ENCODE measurements around the gene MPPED2.

The MPPED2 gene

GRCh38 chr11:30432178-30432577, 154.0 kb downstream of the MPPED2 start:
- H3K4me3 Mint-ChIP-seq: no peak overlapping the region
- no peak overlapping the region for H3K27ac Mint-ChIP-seq
- no peaks in the 10 kb centered on the region for H3K9me3 Mint-ChIP-seq
- DNase-seq (ENCODE audit: low spot score in 2 of 2) (no peak), ATAC-seq (ENCODE audit: low read depth) (no peak)
- H3K36me3 Mint-ChIP-seq: no peaks in the 10 kb centered on the region
- peaks cover 2% of the 10 kb centered on the region for H3K27me3 Mint-ChIP-seq
- H3K4me1 Mint-ChIP-seq: no peaks in the 10 kb centered on the region

- Mint-ChIP-seq H3K4me1 (no peaks in the 10 kb centered on the region), H3K4me3 (no peak overlapping the region), H3K27me3 (peaks cover 2% of the 10 kb centered on the region), H3K9me3 (no peaks in the 10 kb centered on the region), H3K36me3 (no peaks in the 10 kb centered on the region), H3K27ac (no peak overlapping the region)
- no peak for DNase-seq (ENCODE audit: low spot score in 2 of 2)
- ATAC-seq (ENCODE audit: low read depth): no peak
Observed at GRCh38 chr11:30431127-30431814, 154.9 kb downstream of the MPPED2 start.

DNA sequence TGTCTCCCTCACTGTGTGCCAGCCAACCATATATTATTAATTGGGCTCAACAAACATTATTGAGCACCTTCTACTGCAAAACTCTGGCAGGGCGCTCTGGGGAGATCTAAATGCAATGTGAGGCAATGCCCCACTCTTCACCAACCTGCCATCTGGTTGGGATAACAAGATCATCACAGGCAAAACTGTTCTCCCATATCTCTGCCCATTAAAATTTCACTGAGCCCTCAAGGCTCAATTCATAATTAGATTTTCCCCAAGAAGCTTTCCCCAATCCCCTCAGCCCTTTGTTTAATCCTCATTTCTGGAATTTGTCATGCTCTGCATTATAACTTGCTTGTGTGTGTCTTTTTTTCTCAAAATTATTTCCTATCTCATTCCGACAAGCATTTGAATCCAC, 156.6 kb downstream of the MPPED2 start:
- DNase-seq (ENCODE audit: low spot score in 2 of 2) (no peak), ATAC-seq (ENCODE audit: low read depth) (no peak)
- Mint-ChIP-seq H3K4me3 (no peak overlapping the region), H3K27ac (no peak overlapping the region), H3K9me3 (no peaks in the 10 kb centered on the region), H3K4me1 (no peaks in the 10 kb centered on the region), H3K27me3 (no peaks in the 10 kb centered on the region), H3K36me3 (no peaks in the 10 kb centered on the region)

- DNase-seq (ENCODE audit: low spot score in 2 of 2): no peak
- Mint-ChIP-seq H3K4me3 (no peak overlapping the region), H3K27ac (no peak overlapping the region)
Observed at GRCh38 chr11:30426781-30427180, 159.4 kb downstream of the MPPED2 start.

DNA sequence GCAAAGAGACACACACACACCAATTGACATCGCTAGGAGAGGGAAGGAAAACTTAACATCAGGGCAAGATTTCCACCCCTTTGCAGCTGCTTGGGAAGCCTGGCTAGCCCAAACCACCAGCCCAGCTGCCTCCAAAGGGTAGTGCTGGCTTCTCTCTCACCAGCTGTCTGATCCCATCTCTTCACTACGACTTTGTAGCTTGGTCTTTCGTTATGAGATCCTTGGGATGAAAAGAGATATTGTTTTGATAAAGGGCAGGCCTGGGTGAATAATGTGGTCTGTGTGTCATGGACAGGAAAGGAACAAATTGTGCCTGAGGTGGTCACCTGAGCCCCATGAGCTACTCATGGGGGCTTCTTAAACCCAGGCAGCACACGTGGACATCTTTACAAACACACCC, 161.3 kb downstream of the MPPED2 start:
- Mint-ChIP-seq H3K4me3 (no peak overlapping the region), H3K27me3 (no peaks in the 10 kb centered on the region), H3K27ac (no peak overlapping the region), H3K4me1 (no peaks in the 10 kb centered on the region), H3K36me3 (no peaks in the 10 kb centered on the region), H3K9me3 (no peaks in the 10 kb centered on the region)
- DNase-seq (ENCODE audit: low spot score in 2 of 2): no peak
- no peak for ATAC-seq (ENCODE audit: low read depth)

More at GRCh38 chr11:30426781-30427180, 159.4 kb downstream of the MPPED2 start:
- no peak for ATAC-seq (ENCODE audit: low read depth)
- Mint-ChIP-seq H3K9me3 (no peaks in the 10 kb centered on the region), H3K36me3 (no peaks in the 10 kb centered on the region), H3K27me3 (no peaks in the 10 kb centered on the region), H3K4me1 (no peaks in the 10 kb centered on the region)

DNA sequence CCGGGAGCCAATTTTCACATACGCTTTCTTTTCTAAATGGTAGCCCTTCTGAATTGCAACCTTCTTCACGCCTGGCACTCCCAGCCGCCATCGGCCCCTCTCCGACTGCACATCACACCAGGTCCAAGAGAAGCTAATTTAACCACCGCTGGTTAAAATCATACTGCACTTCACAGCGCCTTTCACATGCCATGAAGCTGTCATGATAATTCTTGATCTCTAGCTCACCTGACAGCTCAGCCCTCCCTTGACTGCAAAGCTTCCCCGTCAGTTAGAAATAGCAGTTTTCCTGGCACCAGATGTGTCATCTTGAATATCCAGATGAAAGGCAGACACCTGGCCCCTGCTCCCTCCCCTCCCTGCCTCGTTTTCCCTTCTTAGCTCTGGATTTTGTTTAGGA, 161.8 kb downstream of the MPPED2 start:
- Mint-ChIP-seq H3K4me1 (no peaks in the 10 kb centered on the region), H3K36me3 (no peaks in the 10 kb centered on the region), H3K27me3 (no peaks in the 10 kb centered on the region), H3K27ac (no peak overlapping the region), H3K9me3 (no peaks in the 10 kb centered on the region), H3K4me3 (no peak overlapping the region)
- no peak for ATAC-seq (ENCODE audit: low read depth)
- DNase-seq (ENCODE audit: low spot score in 2 of 2): no peak

GRCh38 chr11:30423886-30424285, 162.3 kb downstream of the MPPED2 start:
- ATAC-seq (ENCODE audit: low read depth) (no peak), DNase-seq (ENCODE audit: low spot score in 2 of 2) (no peak)
- H3K36me3 Mint-ChIP-seq: no peaks in the 10 kb centered on the region
- H3K27me3 Mint-ChIP-seq: no peaks in the 10 kb centered on the region
- H3K4me1 Mint-ChIP-seq: no peaks in the 10 kb centered on the region
- H3K27ac Mint-ChIP-seq: no peak overlapping the region
- H3K9me3 Mint-ChIP-seq: no peaks in the 10 kb centered on the region
- no peak overlapping the region for H3K4me3 Mint-ChIP-seq

- Mint-ChIP-seq H3K36me3 (no peaks in the 10 kb centered on the region), H3K9me3 (no peaks in the 10 kb centered on the region), H3K27ac (no peak overlapping the region), H3K4me1 (no peaks in the 10 kb centered on the region), H3K4me3 (no peak overlapping the region), H3K27me3 (no peaks in the 10 kb centered on the region)
- ATAC-seq (ENCODE audit: low read depth) (no peak), DNase-seq (ENCODE audit: low spot score in 2 of 2) (no peak)
Observed at GRCh38 chr11:30423279-30423648, 162.9 kb downstream of the MPPED2 start.

GRCh38 chr11:30422447-30423278, 163.5 kb downstream of the MPPED2 start:
- no peak overlapping the region for H3K27ac Mint-ChIP-seq
- no peaks in the 10 kb centered on the region for H3K27me3 Mint-ChIP-seq
- H3K4me1 Mint-ChIP-seq: no peaks in the 10 kb centered on the region
- no peak overlapping the region for H3K4me3 Mint-ChIP-seq
- H3K9me3 Mint-ChIP-seq: no peaks in the 10 kb centered on the region
- H3K36me3 Mint-ChIP-seq: no peaks in the 10 kb centered on the region
- ATAC-seq (ENCODE audit: low read depth): no peak
- no peak for DNase-seq (ENCODE audit: low spot score in 2 of 2)

DNA sequence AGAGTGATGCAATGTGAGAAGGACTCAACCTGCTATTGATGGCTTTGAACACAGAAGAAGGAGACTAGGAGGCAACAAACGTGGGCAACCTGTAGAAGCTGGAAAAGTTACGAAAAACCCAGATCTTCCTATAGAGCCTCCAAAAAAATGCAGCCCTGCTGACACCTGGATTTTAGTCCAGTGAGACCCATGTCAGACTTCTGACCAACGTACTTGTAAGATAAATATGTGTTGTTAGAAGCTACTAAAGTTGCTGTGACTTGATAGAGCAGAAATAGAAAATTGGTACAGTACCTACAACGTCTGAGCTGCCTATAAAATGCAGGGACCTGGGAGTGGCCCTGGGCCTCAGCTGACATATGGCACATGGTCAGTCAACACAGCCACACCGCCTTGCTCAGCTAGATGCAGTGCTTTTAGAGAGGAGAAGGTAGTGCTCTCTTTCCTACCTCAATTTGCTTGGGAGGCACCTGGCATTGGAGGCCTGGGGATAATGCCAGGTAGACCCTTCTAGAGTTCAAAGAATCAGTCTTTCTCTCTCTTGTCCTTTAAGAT, 165.8 kb downstream of the MPPED2 start:
- no peak overlapping the region for H3K27ac Mint-ChIP-seq
- no peaks in the 10 kb centered on the region for H3K27me3 Mint-ChIP-seq
- no peak overlapping the region for H3K4me3 Mint-ChIP-seq
- no peaks in the 10 kb centered on the region for H3K9me3 Mint-ChIP-seq
- H3K4me1 Mint-ChIP-seq: no peaks in the 10 kb centered on the region
- no peak for DNase-seq (ENCODE audit: low spot score in 2 of 2)
- H3K36me3 Mint-ChIP-seq: no peaks in the 10 kb centered on the region
- ATAC-seq (ENCODE audit: low read depth): no peak

GRCh38 chr11:30414806-30415205, 171.3 kb downstream of the MPPED2 start:
- Mint-ChIP-seq H3K4me1 (no peaks in the 10 kb centered on the region), H3K9me3 (no peaks in the 10 kb centered on the region), H3K36me3 (no peaks in the 10 kb centered on the region), H3K4me3 (no peak overlapping the region), H3K27ac (no peak overlapping the region), H3K27me3 (peaks cover 1% of the 10 kb centered on the region)
- DNase-seq (ENCODE audit: low spot score in 2 of 2) (no peak), ATAC-seq (ENCODE audit: low read depth) (no peak)

DNA sequence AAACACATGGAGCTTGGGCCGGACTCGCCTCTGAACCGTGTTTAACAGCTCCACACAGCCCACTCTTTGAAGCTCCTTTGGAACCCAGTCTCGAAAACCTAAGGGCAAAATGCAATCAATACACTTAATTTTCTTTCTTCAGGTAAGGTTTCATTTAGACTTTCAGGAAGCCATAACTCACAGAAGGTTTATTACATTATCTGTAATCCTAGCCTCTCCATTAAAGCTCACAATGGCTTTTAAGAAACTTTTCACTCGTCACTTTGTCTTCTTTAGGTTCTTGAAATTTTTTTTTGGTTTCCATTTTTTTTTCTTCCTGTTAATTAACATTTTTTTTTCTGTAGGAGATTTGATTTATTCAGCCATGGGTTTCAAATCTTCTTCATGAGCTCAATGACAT, 171.9 kb downstream of the MPPED2 start:
- H3K9me3 Mint-ChIP-seq: no peaks in the 10 kb centered on the region
- H3K4me1 Mint-ChIP-seq: no peaks in the 10 kb centered on the region
- H3K4me3 Mint-ChIP-seq: no peak overlapping the region
- no peaks in the 10 kb centered on the region for H3K36me3 Mint-ChIP-seq
- ATAC-seq (ENCODE audit: low read depth) (no peak), DNase-seq (ENCODE audit: low spot score in 2 of 2) (no peak)
- no peak overlapping the region for H3K27ac Mint-ChIP-seq
- H3K27me3 Mint-ChIP-seq: peaks cover 1% of the 10 kb centered on the region

DNA sequence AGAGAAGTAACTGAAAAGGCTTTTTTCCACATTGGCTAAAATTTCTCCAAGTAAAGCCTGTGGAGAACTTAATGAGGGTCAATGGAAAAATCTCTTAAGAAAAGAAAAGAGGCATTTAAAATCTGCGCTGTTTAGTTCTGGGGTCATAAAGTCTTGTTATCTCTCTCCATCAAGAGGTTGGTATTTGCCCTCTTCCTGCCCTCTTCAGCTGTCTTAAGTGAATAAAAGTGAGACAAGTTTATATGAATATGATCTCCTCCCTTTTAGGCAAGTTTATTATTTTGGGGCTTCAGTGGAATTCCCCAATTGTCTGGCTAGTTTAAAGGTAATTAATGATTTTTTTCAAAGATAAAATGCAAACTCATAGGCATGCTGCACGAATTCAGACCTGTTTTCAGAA, 173.6 kb downstream of the MPPED2 start:
- no peak overlapping the region for H3K4me3 Mint-ChIP-seq
- no peak overlapping the region for H3K27ac Mint-ChIP-seq
- ATAC-seq (ENCODE audit: low read depth) (no peak), DNase-seq (ENCODE audit: low spot score in 2 of 2) (no peak)
- no peaks in the 10 kb centered on the region for H3K9me3 Mint-ChIP-seq
- H3K27me3 Mint-ChIP-seq: peaks cover 3% of the 10 kb centered on the region
- H3K36me3 Mint-ChIP-seq: no peaks in the 10 kb centered on the region
- no peaks in the 10 kb centered on the region for H3K4me1 Mint-ChIP-seq

- no peak overlapping the region for H3K27ac Mint-ChIP-seq
Observed at GRCh38 chr11:30411383-30411782, 174.8 kb downstream of the MPPED2 start.

More at GRCh38 chr11:30411383-30411782, 174.8 kb downstream of the MPPED2 start:
- ATAC-seq (ENCODE audit: low read depth): no peak
- no peaks in the 10 kb centered on the region for H3K4me1 Mint-ChIP-seq
- H3K27me3 Mint-ChIP-seq: peaks cover 5% of the 10 kb centered on the region
- H3K36me3 Mint-ChIP-seq: no peaks in the 10 kb centered on the region
- no peak for DNase-seq (ENCODE audit: low spot score in 2 of 2)
- H3K9me3 Mint-ChIP-seq: no peaks in the 10 kb centered on the region
- no peak overlapping the region for H3K4me3 Mint-ChIP-seq
